H9 (cell line): ENCODE measurements around the gene BSX. TPM values are rescaled to one million over a fixed set of nuclear protein-coding genes. Genes with fewer than 3 reads are reported as not detected.

Source experiments
- DNase-seq: peaks from one replicate; pipeline ENCODE4 v3.0.0-alpha.2; 2017
- H2AFZ ChIP-seq: one replicate; pipeline ENCODE4 v1.6.1; 2013; ENCODE audit warnings: mild to moderate bottlenecking, low read length, control low read depth, moderate library complexity
- H2AK5ac ChIP-seq: 2 replicates; pipeline ENCODE4 v1.6.1; 2013; ENCODE audit warnings: low read length, control low read depth, mixed read lengths; ENCODE audit not compliant: insufficient read length
- H2BK120ac ChIP-seq: one replicate; pipeline ENCODE4 v1.6.1; 2013; ENCODE audit warnings: low read depth, mild to moderate bottlenecking, low read length, control low read depth, inconsistent platforms; ENCODE audit not compliant: poor library complexity, severe bottlenecking
- H2BK12ac ChIP-seq: 2 replicates; pipeline ENCODE4 v1.6.1; 2013; ENCODE audit warnings: low read length, control low read depth, mixed read lengths, low read depth; ENCODE audit not compliant: insufficient read length
- H2BK15ac ChIP-seq: 2 replicates; pipeline ENCODE4 v1.6.1; 2013; ENCODE audit warnings: low read depth, low read length, control low read depth
- H2BK20ac ChIP-seq: one replicate; pipeline ENCODE4 v1.6.1; 2013; ENCODE audit warnings: low read depth, mild to moderate bottlenecking, low read length, control low read depth, inconsistent platforms; ENCODE audit not compliant: poor library complexity, severe bottlenecking
- H2BK5ac ChIP-seq: 2 replicates; pipeline ENCODE4 v1.6.1; 2013; ENCODE audit warnings: low read length, control low read depth, mixed read lengths; ENCODE audit not compliant: insufficient read length
- H3K14ac ChIP-seq: 2 replicates; pipeline ENCODE4 v1.6.1; 2013; ENCODE audit warnings: low read length, control low read depth; ENCODE audit not compliant: insufficient read depth
- H3K18ac ChIP-seq: 2 replicates; pipeline ENCODE4 v1.6.1; 2013; ENCODE audit warnings: low read depth, mild to moderate bottlenecking, mixed read lengths, low read length, control low read depth; ENCODE audit not compliant: insufficient read length
- H3K23ac ChIP-seq: 2 replicates; pipeline ENCODE4 v1.6.1; 2013; ENCODE audit warnings: low read length, control low read depth, mixed read lengths, low read depth; ENCODE audit not compliant: insufficient read length
- H3K23me2 ChIP-seq: 2 replicates; pipeline ENCODE4 v1.6.1; 2013; ENCODE audit warnings: low read depth, mild to moderate bottlenecking, mixed read lengths, low read length, control low read depth; ENCODE audit not compliant: insufficient read length, poor library complexity, severe bottlenecking
- H3K27ac ChIP-seq: 2 replicates; pipeline ENCODE4 v1.5.1; 2013; ENCODE audit warnings: low read length, control low read depth, mixed read lengths, low read depth; ENCODE audit not compliant: insufficient read length
- H3K27me3 ChIP-seq: 2 replicates; pipeline ENCODE4 v1.6.1; 2013; ENCODE audit warnings: low read length, control low read depth, inconsistent platforms; ENCODE audit not compliant: insufficient read depth
- H3K4ac ChIP-seq: 2 replicates; pipeline ENCODE4 v1.6.1; 2013; ENCODE audit warnings: low read depth, mild to moderate bottlenecking, control low read depth, inconsistent platforms, low read length, moderate library complexity
- H3K4me1 ChIP-seq: 2 replicates; pipeline ENCODE4 v1.6.1; 2013; ENCODE audit warnings: low read length, control low read depth, inconsistent platforms; ENCODE audit not compliant: insufficient read depth
- H3K4me2 ChIP-seq: 2 replicates; pipeline ENCODE4 v1.6.1; 2013; ENCODE audit warnings: low read length, control low read depth, mixed read lengths; ENCODE audit not compliant: insufficient read length, insufficient read depth
- H3K56ac ChIP-seq: 2 replicates; pipeline ENCODE4 v1.6.1; 2013; ENCODE audit warnings: low read depth, mild to moderate bottlenecking, mixed read lengths, low read length, control low read depth; ENCODE audit not compliant: insufficient read length
- H3K79me1 ChIP-seq: 2 replicates; pipeline ENCODE4 v1.6.1; 2013; ENCODE audit warnings: low read depth, mild to moderate bottlenecking, moderate library complexity, low read length, control low read depth, inconsistent platforms; ENCODE audit not compliant: insufficient read depth, poor library complexity, severe bottlenecking
- H3K79me2 ChIP-seq: 2 replicates; pipeline ENCODE4 v1.6.1; 2013; ENCODE audit warnings: low read length, control low read depth, inconsistent platforms; ENCODE audit not compliant: insufficient read depth
- H3K9ac ChIP-seq: 2 replicates; pipeline ENCODE4 v1.6.1; 2013; ENCODE audit warnings: low read length, control low read depth, mixed read lengths; ENCODE audit not compliant: insufficient read length; ENCODE audit errors: extremely low read depth
- H3K9me3 ChIP-seq: one replicate; pipeline ENCODE4 v1.6.1; 2013; ENCODE audit warnings: low read depth, low read length, inconsistent platforms; ENCODE audit not compliant: control insufficient read depth
- H3T11ph ChIP-seq: one replicate; pipeline ENCODE4 v1.6.1; 2013; ENCODE audit warnings: mild to moderate bottlenecking, low read length, control low read depth, inconsistent platforms
- H4K20me1 ChIP-seq: one replicate; pipeline ENCODE4 v1.6.1; 2013; ENCODE audit not compliant: control insufficient read depth, insufficient read length, insufficient read depth
- H4K5ac ChIP-seq: 2 replicates; pipeline ENCODE4 v1.6.1; 2013; ENCODE audit warnings: low read depth, mild to moderate bottlenecking, mixed read lengths, low read length, control low read depth; ENCODE audit not compliant: insufficient read length
- H4K8ac ChIP-seq: replicated peaks from 2 replicates; pipeline ENCODE4 v1.6.1; 2013; ENCODE audit warnings: low read length, control low read depth, mixed read lengths, low read depth; ENCODE audit not compliant: insufficient read length
- H4K91ac ChIP-seq: 2 replicates; pipeline ENCODE4 v1.6.1; 2013; ENCODE audit warnings: low read depth, mild to moderate bottlenecking, moderate library complexity, mixed read lengths, low read length, control low read depth; ENCODE audit not compliant: insufficient read length
- H3K27ac Mint-ChIP-seq, 3 experiments: 2 replicates in 2 of 3; 3 replicates in 1 of 3; pipeline ENCODE4 v1.8.0; 2020 to 2021; ENCODE audit warnings: mixed read lengths in 3 of 3, mild to moderate bottlenecking in 1 of 3, moderate library complexity in 1 of 3
- H3K27me3 Mint-ChIP-seq: 2 replicates; pipeline ENCODE4 v1.8.0; 2021; ENCODE audit warnings: low read depth, mild to moderate bottlenecking, moderate library complexity, mixed read lengths
- H3K36me3 Mint-ChIP-seq, 3 experiments: 2 replicates in 2 of 3; 3 replicates in 1 of 3; pipeline ENCODE4 v1.8.0; 2020 to 2021; ENCODE audit warnings: low read depth in 3 of 3, mixed read lengths in 3 of 3; ENCODE audit not compliant: insufficient read depth in 1 of 3
- H3K4me1 Mint-ChIP-seq, 2 experiments: 2 replicates each; pipeline ENCODE4 v1.8.0; 2020; ENCODE audit warnings: mixed read lengths in 2 of 2
- H3K4me3 Mint-ChIP-seq, 2 experiments: 2 replicates in 1 of 2; 3 replicates in 1 of 2; pipeline ENCODE4 v1.8.0; 2020 to 2021; ENCODE audit warnings: mild to moderate bottlenecking in 2 of 2, mixed read lengths in 2 of 2, moderate library complexity in 1 of 2
- H3K9me3 Mint-ChIP-seq, 2 experiments: 2 replicates in 1 of 2; 3 replicates in 1 of 2; pipeline ENCODE4 v1.8.0; 2020; ENCODE audit warnings: mild to moderate bottlenecking in 2 of 2, mixed read lengths in 2 of 2, moderate library complexity in 1 of 2
- WGBS: extraction: QIAGEN DNeasy Blood & Tissue Kit; methylation state at CpG from one replicate; pipeline ENCODE4 v1.1.7; 2013; ENCODE audit warnings: missing lambda C conversion rate, low lambda C conversion rate, mixed read lengths; ENCODE audit not compliant: insufficient read length; ENCODE audit errors: extremely low coverage; 5-methylcytosine and 5-hydroxymethylcytosine counted together
- total RNA-seq: library from RNA; stranded (reverse); gene quantifications from 2 replicates; pipeline ENCODE4 v1.2.1, GENCODE V29; 2021
- TF ChIP-seq, protein P1 (sequence below): fragments of 200-600 bp; sonication (generic); conservative IDR thresholded peaks from 3 replicates; pipeline ENCODE4 v1.8.0; 2021; ENCODE audit warnings: antibody characterized with exemption, mild to moderate bottlenecking

Gene BSX
- total RNA-seq, 1 experiment from 2014 or later, result not detected

DNA sequence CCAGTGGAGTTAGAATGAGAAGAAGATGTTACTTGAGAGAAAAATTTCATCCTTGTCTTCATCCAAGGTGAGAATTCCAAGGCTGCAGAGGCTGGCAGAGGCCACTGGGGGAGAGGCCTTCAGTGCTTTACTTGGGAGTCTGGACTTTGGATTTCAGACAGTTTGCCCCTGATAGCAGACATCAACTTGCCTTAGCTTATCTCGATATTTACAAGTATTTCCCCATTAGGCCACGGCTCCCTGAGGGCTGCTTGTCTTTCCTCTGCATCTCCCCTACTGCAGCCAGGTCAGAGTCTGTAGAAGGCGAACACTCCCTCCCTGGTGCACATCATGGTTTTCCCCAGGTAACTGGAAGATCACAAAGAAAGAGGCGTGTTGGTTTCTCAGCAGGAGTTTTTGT is 29.9 kb upstream of the BSX start:
- no peak overlapping the region for H2BK20ac ChIP-seq
- H4K20me1 ChIP-seq, result no peaks in the 10 kb centered on the region
- no peak overlapping the region for H3K4me2 ChIP-seq
- no peak overlapping the region for H2BK12ac ChIP-seq
- DNase-seq, result no peak
- no CpG with 5 or more reads among the region's 4 CpGs for WGBS
- no peaks in the 10 kb centered on the region; the same call in 1 of the 2 replicates for H3K4me1 ChIP-seq
- no peak overlapping the region for H3K14ac ChIP-seq
- H2BK120ac ChIP-seq, result no peak overlapping the region
- H3K79me1 ChIP-seq, result no peaks in the 10 kb centered on the region
- no peak overlapping the region for H4K5ac ChIP-seq
- H3K9ac ChIP-seq, result no peak overlapping the region
- H3K36me3 Mint-ChIP-seq, result no peaks in the 10 kb centered on the region
- H2AFZ ChIP-seq, result peak overlapping the region; percentile 49
- no peak overlapping the region for H3K27ac Mint-ChIP-seq
- H3K27ac ChIP-seq, result no peak overlapping the region
- H2AK5ac ChIP-seq, result no peak overlapping the region
- H3K18ac ChIP-seq, result no peak overlapping the region
- H3T11ph ChIP-seq, result no peak overlapping the region
- no peak overlapping the region for H3K4ac ChIP-seq
- no peak overlapping the region for H2BK5ac ChIP-seq
- TF ChIP-seq, protein P1, sequence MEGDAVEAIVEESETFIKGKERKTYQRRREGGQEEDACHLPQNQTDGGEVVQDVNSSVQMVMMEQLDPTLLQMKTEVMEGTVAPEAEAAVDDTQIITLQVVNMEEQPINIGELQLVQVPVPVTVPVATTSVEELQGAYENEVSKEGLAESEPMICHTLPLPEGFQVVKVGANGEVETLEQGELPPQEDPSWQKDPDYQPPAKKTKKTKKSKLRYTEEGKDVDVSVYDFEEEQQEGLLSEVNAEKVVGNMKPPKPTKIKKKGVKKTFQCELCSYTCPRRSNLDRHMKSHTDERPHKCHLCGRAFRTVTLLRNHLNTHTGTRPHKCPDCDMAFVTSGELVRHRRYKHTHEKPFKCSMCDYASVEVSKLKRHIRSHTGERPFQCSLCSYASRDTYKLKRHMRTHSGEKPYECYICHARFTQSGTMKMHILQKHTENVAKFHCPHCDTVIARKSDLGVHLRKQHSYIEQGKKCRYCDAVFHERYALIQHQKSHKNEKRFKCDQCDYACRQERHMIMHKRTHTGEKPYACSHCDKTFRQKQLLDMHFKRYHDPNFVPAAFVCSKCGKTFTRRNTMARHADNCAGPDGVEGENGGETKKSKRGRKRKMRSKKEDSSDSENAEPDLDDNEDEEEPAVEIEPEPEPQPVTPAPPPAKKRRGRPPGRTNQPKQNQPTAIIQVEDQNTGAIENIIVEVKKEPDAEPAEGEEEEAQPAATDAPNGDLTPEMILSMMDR, result peak; percentile 29; the same call in 2 of the 3 replicates
- peaks cover 5% of the 10 kb centered on the region for H3K27me3 Mint-ChIP-seq
- H3K4me3 Mint-ChIP-seq, result no peak overlapping the region
- no peak overlapping the region for H2BK15ac ChIP-seq
- H3K27me3 ChIP-seq, result no peaks in the 10 kb centered on the region
- H4K91ac ChIP-seq, result no peak overlapping the region
- no peak overlapping the region for H4K8ac ChIP-seq
- peaks cover 13 to 19% of the 10 kb centered on the region in 2 experiments for H3K4me1 Mint-ChIP-seq
- H3K56ac ChIP-seq, result no peak overlapping the region
- H3K9me3 ChIP-seq, result no peaks in the 10 kb centered on the region
- H3K79me2 ChIP-seq, result no peaks in the 10 kb centered on the region
- H3K23me2 ChIP-seq, result no peaks in the 10 kb centered on the region
- H3K23ac ChIP-seq, result no peak overlapping the region
- H3K9me3 Mint-ChIP-seq, result no peaks in the 10 kb centered on the region
